Activated CD8-positive, alpha-beta memory T cell treated with anti-CD3 and anti-CD28 coated beads, Interleukin-2, amount 50 U/mL, for 4 hours (primary cell): ENCODE results near the gene MMS19.

ENCODE experiments used
- DNase-seq: peaks from one replicate; pipeline ENCODE4 v3.0.0-alpha.2; 2020

MMS19 gene

DNA sequence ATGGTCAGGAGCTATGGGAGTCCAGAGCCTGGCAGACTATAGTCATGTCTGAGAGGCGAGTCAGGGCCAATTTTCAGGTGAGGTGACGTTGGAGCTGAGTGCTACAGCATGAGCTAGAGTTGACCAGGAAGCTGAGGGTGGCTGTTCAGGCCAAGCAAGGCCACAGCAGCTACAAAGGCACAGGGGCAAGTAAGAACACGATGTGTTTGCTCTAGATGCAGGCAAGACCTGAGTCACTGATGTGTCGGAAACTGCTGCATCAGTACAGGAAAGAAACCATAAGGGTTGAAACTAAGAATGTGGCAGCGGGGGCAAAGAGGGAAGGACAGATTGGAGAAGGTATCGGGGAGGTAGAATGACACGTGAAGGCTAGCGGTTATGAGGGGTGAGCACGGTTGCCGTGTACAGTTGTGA, 85.3 kb downstream of the MMS19 start:
- DNase-seq: no peak

DNA sequence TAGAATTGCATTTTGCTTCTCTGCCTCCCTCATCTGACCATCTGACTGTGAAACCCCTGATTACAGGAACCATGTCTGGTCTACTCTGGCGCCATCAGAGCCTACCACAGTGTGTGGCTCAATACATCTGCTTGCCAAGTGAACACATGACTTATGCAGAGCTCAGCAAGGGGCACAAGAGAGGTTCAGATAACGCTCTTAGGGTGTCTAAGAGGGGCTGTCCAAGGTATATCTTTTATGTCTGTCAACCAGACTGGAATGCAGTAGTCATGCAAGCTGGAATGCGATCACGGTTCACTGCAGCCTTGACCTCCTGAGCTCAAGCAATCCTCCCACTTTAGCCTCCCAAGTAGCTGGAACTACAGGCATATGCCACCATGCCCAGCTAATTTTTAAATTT, 86.8 kb downstream of the MMS19 start:
- no peak for DNase-seq

DNA sequence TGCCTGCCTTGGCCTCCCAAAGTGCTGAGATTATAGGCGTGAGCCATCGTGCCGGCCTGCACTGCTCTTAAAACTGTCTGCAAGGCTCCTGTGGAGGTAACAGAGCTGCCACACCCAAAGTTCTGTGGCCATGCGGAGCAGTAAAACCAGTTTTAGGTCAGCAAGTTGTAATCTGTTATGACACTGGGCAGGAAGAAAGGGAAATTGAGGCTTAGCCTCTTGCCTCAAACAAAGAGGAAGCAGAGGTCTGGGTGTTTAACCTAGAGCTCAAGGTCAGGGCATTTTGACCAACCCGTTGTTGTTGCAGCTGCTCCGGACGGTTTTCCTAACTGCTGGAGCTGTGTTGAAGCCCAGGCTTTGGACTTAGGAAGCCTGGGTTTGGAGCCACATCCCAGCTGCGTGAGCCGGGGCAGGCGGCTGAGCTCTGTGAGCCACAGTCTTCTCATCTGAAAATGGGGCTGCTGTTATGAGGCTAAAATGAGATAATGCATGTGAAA, 89.7 kb downstream of the MMS19 start:
- no peak for DNase-seq
